SU-DHL-6 (cell line): Measurements from ENCODE around the gene NUP98.
"Not testable (repeated sequence)": the region's sequence is repeated elsewhere in the genome, so short reads cannot be mapped to it uniquely, and the experiment has no call there.

Experiments used
- CTCF ChIP-seq: fragments of 200-600 bp; sonication (generic); IDR thresholded peaks from one replicate; pipeline ENCODE4 v1.5.1; 2017; ENCODE audit warnings: antibody characterized with exemption, mild to moderate bottlenecking, low read length, moderate library complexity; ENCODE audit not compliant: insufficient read depth, poor library complexity, severe bottlenecking
- EZH2phosphoT487 ChIP-seq: fragments of 200-600 bp; sonication (generic), shearing (Covaris generic); conservative IDR thresholded peaks from 2 replicates; pipeline ENCODE4 v1.6.1; 2018; ENCODE audit warnings: mild to moderate bottlenecking, antibody characterized with exemption, low read length, moderate library complexity, mixed read lengths

GRCh38 chr11:3794387-3794786, 3.0 kb downstream of the NUP98 start:
- not testable (repeated sequence) for TF ChIP-seq CTCF, EZH2phosphoT487
